Smooth muscle cell (in vitro differentiated cells): Measurements from ENCODE around the gene ZNF525. TPM values are rescaled to one million over a fixed set of nuclear protein-coding genes. Genes with fewer than 3 reads are reported as not detected.
A peak's percentile ranks its signal among the peaks of the same experiment; 100 is the strongest.
"Not testable (repeated sequence)": the region's sequence is repeated elsewhere in the genome, so short reads cannot be mapped to it uniquely, and the experiment has no call there.

Experiments used
- DNase-seq: peaks from one replicate; lab custom pipeline; 2025; ENCODE audit not compliant: unreplicated experiment; lab: John Stamatoyannopoulos, UW
- H2AFZ ChIP-seq: fragments of 200-600 bp; sonication (generic); 2 replicates; pipeline ENCODE4 v1.6.0; 2016; ENCODE audit warnings: antibody characterized with exemption, low read depth, mild to moderate bottlenecking
- H3F3A ChIP-seq: fragments of 200-600 bp; sonication (generic); 2 replicates; pipeline ENCODE4 v1.6.0; 2017; ENCODE audit warnings: antibody characterized with exemption, low read depth
- H3K27ac ChIP-seq: fragments of 200-600 bp; sonication (generic); 2 replicates; pipeline ENCODE4 v1.5.1; 2016; ENCODE audit warnings: low read depth, mild to moderate bottlenecking
- H3K27me3 ChIP-seq: fragments of 200-600 bp; sonication (generic); 2 replicates; pipeline ENCODE4 v1.6.1; 2016; ENCODE audit warnings: low read depth, mild to moderate bottlenecking
- H3K36me3 ChIP-seq: fragments of 200-600 bp; sonication (generic); 2 replicates; pipeline ENCODE4 v1.5.1; 2016; ENCODE audit warnings: low read depth
- H3K4me1 ChIP-seq: fragments of 200-600 bp; sonication (generic); 2 replicates; pipeline ENCODE4 v1.5.1; 2016; ENCODE audit warnings: low read depth
- H3K4me2 ChIP-seq: fragments of 200-600 bp; sonication (generic); 2 replicates; pipeline ENCODE4 v1.6.0; 2016; ENCODE audit warnings: mild to moderate bottlenecking
- H3K4me3 ChIP-seq: fragments of 200-600 bp; sonication (generic); 2 replicates; pipeline ENCODE4 v1.5.1; 2016; ENCODE audit warnings: mild to moderate bottlenecking
- H3K79me2 ChIP-seq: fragments of 200-600 bp; sonication (generic); 2 replicates; pipeline ENCODE4 v1.6.0; 2016; ENCODE audit warnings: low read depth, mild to moderate bottlenecking
- H3K9ac ChIP-seq: fragments of 200-600 bp; sonication (generic); 2 replicates; pipeline ENCODE4 v1.6.0; 2016; ENCODE audit warnings: low read depth
- H3K9me3 ChIP-seq: fragments of 200-600 bp; sonication (generic); replicated peaks from 2 replicates; pipeline ENCODE4 v1.5.1; 2016; ENCODE audit warnings: low read depth
- H4K20me1 ChIP-seq: fragments of 200-600 bp; sonication (generic); 2 replicates; pipeline ENCODE4 v1.6.0; 2016; ENCODE audit warnings: low read depth
- CTCF ChIP-seq: fragments of 200-600 bp; sonication (generic); IDR thresholded peaks from 2 replicates; pipeline ENCODE4 v1.5.1; 2017; ENCODE audit warnings: borderline replicate concordance, mild to moderate bottlenecking, antibody characterized with exemption; ENCODE audit not compliant: insufficient read depth, poor library complexity, severe bottlenecking
- WGBS: methylation state at CpG from one replicate; pipeline ENCODE4 v1.1.7; 2016; ENCODE audit warnings: low lambda C conversion rate; 5-methylcytosine and 5-hydroxymethylcytosine counted together
- polyA plus RNA-seq: library from polyadenylated mRNA; unstranded; fragments of >200 nt; fragmentation: Nextera tagmentation; extraction: Ambion mirVana; gene quantifications from 2 replicates; pipeline ENCODE4 v1.2.1, GENCODE V29; 2016
- total RNA-seq: library from RNA; depleted of rRNA; stranded (reverse); fragments of >200 nt; gene quantifications from 2 replicates; pipeline ENCODE4 v1.2.3, GENCODE V29; 2014

Gene ZNF525
- total and polyA plus RNA-seq, 2 experiments from 2014 or later: 1.4 to 11.7 TPM

GRCh38 chr19:53409505-53410204 lies 44.1 kb downstream of the ZNF525 start:
- H3K79me2 ChIP-seq: no peaks in the 10 kb centered on the region
- no peaks in the 10 kb centered on the region for H4K20me1 ChIP-seq
- H3K9me3 ChIP-seq: peaks cover 38% of the 10 kb centered on the region
- no peak for TF ChIP-seq CTCF
- no peak overlapping the region for H3K27ac ChIP-seq
- no peak overlapping the region for H3K4me2 ChIP-seq
- H3K27me3 ChIP-seq: no peaks in the 10 kb centered on the region
- DNase-seq: no peak
- 84% methylated on average over 7 of the region's 7 CpGs for whole genome bisulfite sequencing
- no peaks in the 10 kb centered on the region for H3F3A ChIP-seq
- H3K4me3 ChIP-seq: no peak overlapping the region
- H3K9ac ChIP-seq: no peak overlapping the region
- H3K4me1 ChIP-seq: no peaks in the 10 kb centered on the region
- peaks cover 44% of the 10 kb centered on the region for H3K36me3 ChIP-seq
- no peak overlapping the region for H2AFZ ChIP-seq

- H4K20me1 ChIP-seq, H3K4me2 ChIP-seq, H2AFZ ChIP-seq, H3K4me3 ChIP-seq, H3K36me3 ChIP-seq, H3K9ac ChIP-seq, DNase-seq, H3K79me2 ChIP-seq, H3K4me1 ChIP-seq, H3K27me3 ChIP-seq, H3K9me3 ChIP-seq, H3F3A ChIP-seq: not testable (repeated sequence)
- peak overlapping the region; percentile 13 for H3K27ac ChIP-seq
- 41% methylated on average over 11 of the region's 11 CpGs for WGBS
Measured at GRCh38 chr19:53420520-53421315, 55.2 kb downstream of the ZNF525 start.

- Histone ChIP-seq H3K79me2 (no peaks in the 10 kb centered on the region), H3K27ac (no peak overlapping the region), H4K20me1 (no peaks in the 10 kb centered on the region), H3K4me1 (no peaks in the 10 kb centered on the region), H3F3A (no peaks in the 10 kb centered on the region), H2AFZ (no peak overlapping the region), H3K27me3 (no peaks in the 10 kb centered on the region), H3K4me2 (no peak overlapping the region), H3K9me3 (no peaks in the 10 kb centered on the region), H3K36me3 (no peaks in the 10 kb centered on the region), H3K4me3 (no peak overlapping the region), H3K9ac (no peak overlapping the region)
- no peak for DNase-seq
- WGBS: 80% methylated on average over 5 of the region's 5 CpGs
- no peak for TF ChIP-seq CTCF
Measured at GRCh38 chr19:53422551-53422950, 57.0 kb downstream of the ZNF525 start.

GRCh38 chr19:53423074-53423473 lies 57.6 kb downstream of the ZNF525 start:
- not testable (repeated sequence) for H4K20me1 ChIP-seq, DNase-seq, H3K4me3 ChIP-seq, H3K79me2 ChIP-seq, H3K4me2 ChIP-seq, H3F3A ChIP-seq, H3K4me1 ChIP-seq, H3K36me3 ChIP-seq, H3K27ac ChIP-seq, H3K9ac ChIP-seq, H3K9me3 ChIP-seq, H2AFZ ChIP-seq, H3K27me3 ChIP-seq
- WGBS: 62% methylated on average over 6 of the region's 13 CpGs

GRCh38 chr19:53423680-53424079 lies 58.2 kb downstream of the ZNF525 start:
- H3K9me3 ChIP-seq, H3K4me3 ChIP-seq, H3K36me3 ChIP-seq, DNase-seq, H4K20me1 ChIP-seq, H3K4me1 ChIP-seq, H3F3A ChIP-seq, H3K4me2 ChIP-seq, H3K27me3 ChIP-seq, H2AFZ ChIP-seq, H3K27ac ChIP-seq, H3K9ac ChIP-seq, H3K79me2 ChIP-seq: not testable (repeated sequence)
- 40% methylated on average over 8 of the region's 8 CpGs for WGBS
